Measurements from ENCODE around the gene ANO3. TPM values are rescaled to one million over a fixed set of nuclear protein-coding genes. Genes with fewer than 3 reads are reported as not detected.

ANO3 gene
- total and polyA plus RNA-seq, 2 donors (not counting 3 experiments of a cell fraction or from before 2014, with no cell fraction given) = not detected

DNA sequence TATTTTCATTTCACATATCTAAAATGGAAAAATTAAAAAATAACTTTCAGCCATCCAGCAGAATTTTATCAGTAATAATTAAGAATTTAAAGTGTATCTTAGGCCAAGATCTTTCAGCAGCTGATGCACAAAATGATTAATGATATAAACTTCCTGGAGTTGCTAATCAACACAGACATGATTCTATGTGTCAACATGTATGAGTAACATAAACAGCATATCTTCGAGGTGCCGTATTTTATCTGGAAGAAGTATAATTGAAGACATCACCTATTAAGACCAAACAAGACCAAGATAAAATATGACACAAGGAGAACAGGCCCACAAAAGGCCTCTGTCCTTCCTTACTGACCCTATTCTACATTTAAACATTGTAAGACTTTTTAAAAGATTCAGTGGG is 344.7 kb downstream of the ANO3 start:
- FAIRE-seq = no peak
- Histone ChIP-seq H3K79me2 (ENCODE audit: control insufficient read depth, insufficient read depth, low read length) (no peaks in the 10 kb centered on the region), H3K9me1 (replicated peaks; ENCODE audit: control insufficient read depth, extremely low read depth, insufficient read depth, low read length) (no peaks in the 10 kb centered on the region), H3K27ac (ENCODE audit: insufficient read depth, low read depth, low read length) (no peak overlapping the region), H3K4me2 (ENCODE audit: insufficient read depth, low read length) (no peak overlapping the region), H3K27me3 (ENCODE audit: control insufficient read depth in 2 of 2, insufficient read depth in 2 of 2, low read length in 2 of 2) (no peaks in the 10 kb centered on the region), H3K4me3 (replicated peaks in 1 of 3; ENCODE audit: insufficient read depth in 1 of 3, low read depth in 1 of 3, low read length in 3 of 3) (no peak overlapping the region), H3K4me1 (ENCODE audit: control insufficient read depth, extremely low read depth, insufficient read depth, low read length) (no peaks in the 10 kb centered on the region), H3K36me3 (ENCODE audit: control insufficient read depth in 2 of 2, extremely low read depth in 1 of 2, insufficient read depth in 2 of 2, low read length in 2 of 2) (no peaks in the 10 kb centered on the region), H3K9ac (replicated peaks; ENCODE audit: extremely low read depth, insufficient read depth, low read length) (no peak overlapping the region), H3K9me3 (replicated peaks; ENCODE audit: control insufficient read depth, insufficient read depth, low read length) (no peaks in the 10 kb centered on the region), H4K20me1 (replicated peaks; ENCODE audit: control insufficient read depth, extremely low read depth, insufficient read depth, low read length) (no peaks in the 10 kb centered on the region), H2AFZ (ENCODE audit: low read depth, low read length) (no peak overlapping the region)
- no peak for DNase-seq (ENCODE audit: low read depth, low spot score)
- dilution Hi-C loops (cut with MboI; ENCODE audit: extremely low pct_ligation_motif_present, low sequenced_read_pairs) (no loop called here), intact Hi-C loops (cut with micrococcal nuclease) (no loop called here)
- ChIA-PET CTCF (no interaction called here), POLR2A (no interaction called here)
- TF ChIP-seq MYC (IDR thresholded peaks at IDR 0.05; ENCODE audit: low read depth, low read length) = no peak
- no peak for TF ChIP-seq EZH2 (IDR thresholded peaks at IDR 0.05; ENCODE audit: borderline replicate concordance, low read depth, low read length, severe bottlenecking)
- BruUV-seq (replicated peaks) = no TSS peak

DNA sequence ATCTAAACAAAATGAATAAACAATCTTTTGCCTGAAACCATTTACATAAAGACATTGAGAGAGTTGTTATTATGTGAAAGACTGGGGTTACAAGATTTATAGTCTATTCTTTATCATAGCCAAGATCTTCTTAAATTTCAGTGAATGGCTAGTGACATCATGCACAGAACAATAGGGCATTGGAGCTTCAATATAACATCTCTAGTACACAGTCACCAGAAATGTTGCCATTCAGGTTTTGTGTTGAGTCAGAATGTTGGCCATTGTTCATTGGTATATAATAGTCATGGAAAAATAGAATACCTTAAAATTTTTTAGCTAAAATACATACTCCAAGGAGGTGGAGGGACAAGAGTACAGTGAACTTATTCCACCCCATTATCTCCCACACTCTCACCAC is 345.6 kb downstream of the ANO3 start:
- Histone ChIP-seq H4K20me1 (replicated peaks; ENCODE audit: control insufficient read depth, extremely low read depth, insufficient read depth, low read length) (no peaks in the 10 kb centered on the region), H3K4me1 (ENCODE audit: control insufficient read depth, extremely low read depth, insufficient read depth, low read length) (no peaks in the 10 kb centered on the region), H3K9me3 (replicated peaks; ENCODE audit: control insufficient read depth, insufficient read depth, low read length) (no peaks in the 10 kb centered on the region), H3K79me2 (ENCODE audit: control insufficient read depth, insufficient read depth, low read length) (no peaks in the 10 kb centered on the region), H3K9me1 (replicated peaks; ENCODE audit: control insufficient read depth, extremely low read depth, insufficient read depth, low read length) (no peaks in the 10 kb centered on the region), H2AFZ (ENCODE audit: low read depth, low read length) (no peak overlapping the region), H3K27me3 (ENCODE audit: control insufficient read depth in 2 of 2, insufficient read depth in 2 of 2, low read length in 2 of 2) (no peaks in the 10 kb centered on the region), H3K27ac (ENCODE audit: insufficient read depth, low read depth, low read length) (no peak overlapping the region), H3K36me3 (ENCODE audit: control insufficient read depth in 2 of 2, extremely low read depth in 1 of 2, insufficient read depth in 2 of 2, low read length in 2 of 2) (no peaks in the 10 kb centered on the region), H3K4me2 (ENCODE audit: insufficient read depth, low read length) (no peak overlapping the region), H3K4me3 (replicated peaks in 1 of 3; ENCODE audit: insufficient read depth in 1 of 3, low read depth in 1 of 3, low read length in 3 of 3) (no peak overlapping the region), H3K9ac (replicated peaks; ENCODE audit: extremely low read depth, insufficient read depth, low read length) (no peak overlapping the region)
- dilution Hi-C loops (cut with MboI; ENCODE audit: extremely low pct_ligation_motif_present, low sequenced_read_pairs) = no loop called here
- FAIRE-seq = no peak
- TF ChIP-seq MYC (IDR thresholded peaks at IDR 0.05; ENCODE audit: low read depth, low read length) = no peak
- no peak for TF ChIP-seq POLR2AphosphoS5 (IDR thresholded peaks at IDR 0.05; ENCODE audit: insufficient read depth, low read depth, low read length)
- TF ChIP-seq JUN (IDR thresholded peaks at IDR 0.05; ENCODE audit: borderline replicate concordance, insufficient read depth, insufficient read length, low read depth) = no peak
- TF ChIP-seq, protein P1, sequence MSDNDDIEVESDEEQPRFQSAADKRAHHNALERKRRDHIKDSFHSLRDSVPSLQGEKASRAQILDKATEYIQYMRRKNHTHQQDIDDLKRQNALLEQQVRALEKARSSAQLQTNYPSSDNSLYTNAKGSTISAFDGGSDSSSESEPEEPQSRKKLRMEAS (IDR thresholded peaks at IDR 0.05; ENCODE audit: insufficient read depth, insufficient read length) = no peak
- no peak for TF ChIP-seq EZH2 (IDR thresholded peaks at IDR 0.05; ENCODE audit: borderline replicate concordance, low read depth, low read length, severe bottlenecking)
- no peak for DNase-seq (ENCODE audit: low read depth, low spot score)
- ChIA-PET CTCF (no interaction called here), POLR2A (no interaction called here)
- no TSS peak for BruUV-seq (replicated peaks)
- intact Hi-C loops (cut with micrococcal nuclease) = no loop called here

Measured in endothelial cell of umbilical vein (primary cell).